HG02642 (cell line): Measurements from ENCODE around the gene SLC51B.
"Not testable (repeated sequence)": the region's sequence is repeated elsewhere in the genome, so short reads cannot be mapped to it uniquely, and the experiment has no call there.

Experiments used
- ATAC-seq: cut with Tn5 transposase; IDR thresholded peaks from one replicate; pipeline ENCODE4 v1.9.1; 2021; ENCODE audit warnings: mild to moderate bottlenecking; ENCODE audit not compliant: unreplicated experiment, poor library complexity

The SLC51B gene

DNA sequence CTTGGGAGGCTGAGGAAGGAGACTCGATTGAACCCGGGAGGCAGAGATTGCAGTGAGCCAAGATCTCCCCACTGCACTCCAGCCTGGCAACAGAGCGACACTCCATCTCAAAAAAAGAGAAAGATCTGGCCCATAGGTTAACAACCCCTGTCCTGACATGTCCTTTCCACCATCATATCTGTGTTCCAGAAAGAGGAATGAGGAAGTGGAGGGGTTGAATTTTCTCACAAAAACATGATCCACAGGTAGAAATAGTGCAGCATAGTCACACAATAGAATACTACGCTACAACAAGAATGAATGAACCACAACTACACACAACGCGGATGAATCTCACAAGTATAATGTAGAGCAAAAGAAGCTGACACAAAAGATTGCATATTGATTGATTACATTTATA, 4.7 kb upstream of the SLC51B start:
- no peak for ATAC-seq

DNA sequence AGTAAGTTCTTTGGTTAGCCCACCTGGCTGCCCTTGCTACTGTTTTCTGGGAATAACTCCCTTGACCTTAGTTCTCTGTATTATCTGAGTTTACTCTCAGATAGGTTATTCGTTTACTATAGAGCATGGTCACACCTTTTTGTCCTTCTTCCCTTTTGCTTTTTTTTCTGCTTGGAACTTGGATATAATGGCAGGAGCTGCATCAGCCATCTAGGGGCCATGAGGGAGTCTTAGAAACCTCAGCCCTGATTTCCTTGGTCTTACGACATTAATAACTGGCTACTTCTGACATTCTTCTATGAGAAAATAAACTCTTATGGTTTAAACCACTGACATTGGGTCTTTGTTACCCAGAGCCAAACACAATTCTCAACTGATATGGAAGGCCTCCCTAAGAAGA, 3.4 kb upstream of the SLC51B start:
- no peak for ATAC-seq

DNA sequence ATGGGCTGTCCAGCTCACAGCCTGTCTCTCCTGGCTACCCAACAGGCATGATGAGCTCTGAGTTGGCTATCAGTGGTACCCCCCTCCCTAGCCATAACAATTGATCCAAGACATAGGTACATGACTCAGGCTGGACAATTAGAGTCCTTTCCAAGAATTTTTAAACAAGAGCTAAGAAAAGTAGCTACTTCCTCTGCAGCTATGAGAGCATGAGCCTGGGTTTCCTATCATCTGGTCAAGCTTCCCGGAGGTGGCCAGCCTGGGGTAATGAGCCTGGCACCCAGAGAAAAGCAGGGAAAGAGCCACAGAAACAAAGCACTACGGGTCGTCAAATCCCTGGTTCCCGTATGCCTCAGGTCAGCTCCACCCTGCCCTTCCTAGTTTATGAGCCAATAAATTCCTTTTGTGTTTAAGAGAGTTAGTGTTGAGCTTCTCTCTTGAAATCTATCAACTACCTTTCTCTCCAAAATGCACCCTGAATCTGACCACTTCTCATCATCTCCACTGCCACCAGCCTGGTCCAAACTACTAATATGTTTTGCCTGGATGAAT, 2.3 kb upstream of the SLC51B start:
- no peak for ATAC-seq

DNA sequence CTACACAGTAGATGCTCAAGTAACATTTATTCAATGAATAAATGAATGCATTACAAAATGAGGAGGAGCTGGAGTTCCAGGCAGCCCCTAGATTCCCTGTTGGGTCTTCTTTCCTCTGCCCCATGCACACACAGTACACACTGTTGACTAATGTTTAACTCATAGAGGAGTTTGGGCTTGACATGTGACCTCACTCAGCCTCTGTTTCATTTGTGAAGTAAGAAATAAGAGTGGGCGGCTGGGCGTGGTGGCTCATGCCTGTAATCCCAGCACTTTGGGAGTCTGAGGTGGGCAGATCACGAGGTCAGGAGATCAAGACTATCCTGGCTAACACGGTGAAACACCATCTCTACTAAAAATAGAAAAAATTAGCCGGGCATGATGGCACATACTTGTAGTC, 969 bp upstream of the SLC51B start:
- not testable (repeated sequence) for ATAC-seq

DNA sequence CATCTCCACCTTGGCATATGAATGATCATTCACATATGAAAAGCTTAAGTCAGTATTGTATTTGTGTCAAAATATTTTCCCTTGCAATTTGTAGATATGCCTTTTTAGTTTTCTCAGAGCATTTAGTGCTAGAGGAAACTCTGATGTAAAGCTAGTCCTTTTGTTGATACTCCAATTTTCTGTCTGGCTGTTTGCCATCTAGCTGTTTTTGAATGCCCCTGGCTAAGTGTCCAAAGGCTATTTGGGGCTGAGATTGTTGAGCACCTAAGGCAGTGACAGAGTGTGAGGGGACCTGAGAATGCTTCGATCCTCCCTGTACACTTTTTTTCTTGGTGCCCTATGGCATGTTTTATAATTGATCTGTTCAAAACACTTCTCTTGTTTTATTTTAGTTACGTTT, 3.1 kb downstream of the SLC51B start:
- ATAC-seq, result no peak

DNA sequence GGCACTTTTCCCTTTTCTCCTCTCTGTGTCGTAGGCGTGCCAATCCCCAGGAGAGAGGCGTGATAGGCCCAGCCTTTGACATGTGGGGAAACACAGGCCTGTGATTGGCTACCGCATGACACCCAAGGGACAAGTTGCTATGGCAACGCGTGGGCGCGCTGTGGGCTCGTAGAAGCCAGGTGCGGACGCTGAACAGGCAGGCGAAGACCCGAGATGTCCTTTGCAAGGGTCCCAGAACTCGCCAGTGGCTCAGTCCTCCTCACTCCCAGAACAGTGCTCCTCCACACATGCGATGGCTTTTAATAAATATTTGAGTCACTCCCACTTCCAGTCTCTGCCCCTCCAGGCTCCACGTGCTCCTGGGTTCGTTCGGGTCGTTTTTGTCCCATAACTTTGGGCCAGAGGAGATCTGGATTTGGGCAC, 4.2 kb downstream of the SLC51B start:
- ATAC-seq, result peak; percentile 85

DNA sequence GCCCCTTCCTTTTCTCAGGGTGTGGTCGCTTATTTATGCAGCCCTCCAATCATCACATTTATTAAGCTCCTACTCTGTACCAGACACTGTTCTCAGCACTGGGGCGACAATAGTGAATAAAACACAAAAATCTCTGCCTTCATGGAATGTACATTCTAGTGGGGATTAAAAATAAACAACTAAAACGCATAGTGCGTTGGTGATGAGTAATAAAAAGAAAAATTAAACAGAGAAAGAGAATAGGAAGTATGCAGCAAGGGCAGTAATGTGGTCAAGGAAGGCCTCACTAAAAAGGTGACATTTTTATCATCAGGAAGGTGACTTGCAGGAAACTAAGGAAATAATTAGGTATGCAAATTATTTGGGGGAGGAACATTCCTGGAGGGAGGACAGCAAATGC, 5.1 kb downstream of the SLC51B start:
- ATAC-seq, result no peak

DNA sequence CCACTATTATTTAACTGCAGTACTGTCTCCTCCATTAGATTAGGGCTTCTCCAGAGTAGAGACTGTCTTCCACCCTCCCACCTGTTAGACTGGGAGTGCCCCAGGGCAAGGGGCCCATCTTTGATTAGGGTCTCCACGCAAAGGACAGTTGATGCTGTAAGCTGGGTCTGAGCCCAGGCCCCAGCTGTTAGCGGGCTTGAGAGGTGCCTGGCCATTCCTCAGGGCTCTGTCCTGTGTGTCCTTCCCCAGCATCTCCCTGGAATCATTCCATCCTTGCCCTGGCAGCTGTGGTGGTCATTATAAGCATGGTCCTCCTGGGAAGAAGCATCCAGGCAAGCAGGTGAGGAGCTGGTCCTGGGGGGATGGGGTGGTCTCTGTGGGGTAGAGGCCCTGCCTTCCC, 6.1 kb downstream of the SLC51B start:
- ATAC-seq, result no peak

DNA sequence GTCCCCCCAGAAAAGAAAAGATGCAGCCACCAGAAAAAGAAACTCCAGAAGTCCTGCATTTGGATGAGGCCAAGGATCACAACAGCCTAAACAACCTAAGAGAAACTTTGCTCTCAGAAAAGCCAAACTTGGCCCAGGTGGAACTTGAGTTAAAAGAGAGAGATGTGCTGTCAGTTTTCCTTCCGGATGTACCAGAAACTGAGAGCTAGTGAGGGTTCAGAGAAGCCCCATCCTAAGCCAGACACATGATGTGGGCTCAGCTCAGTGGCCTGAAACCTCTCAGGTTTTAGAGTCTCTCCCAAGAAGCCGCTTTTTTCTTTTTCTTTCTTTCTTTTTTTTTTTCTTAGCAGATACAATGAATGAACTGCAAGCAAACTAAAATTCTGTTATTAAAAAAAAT, 7.8 kb downstream of the SLC51B start:
- ATAC-seq, result no peak

DNA sequence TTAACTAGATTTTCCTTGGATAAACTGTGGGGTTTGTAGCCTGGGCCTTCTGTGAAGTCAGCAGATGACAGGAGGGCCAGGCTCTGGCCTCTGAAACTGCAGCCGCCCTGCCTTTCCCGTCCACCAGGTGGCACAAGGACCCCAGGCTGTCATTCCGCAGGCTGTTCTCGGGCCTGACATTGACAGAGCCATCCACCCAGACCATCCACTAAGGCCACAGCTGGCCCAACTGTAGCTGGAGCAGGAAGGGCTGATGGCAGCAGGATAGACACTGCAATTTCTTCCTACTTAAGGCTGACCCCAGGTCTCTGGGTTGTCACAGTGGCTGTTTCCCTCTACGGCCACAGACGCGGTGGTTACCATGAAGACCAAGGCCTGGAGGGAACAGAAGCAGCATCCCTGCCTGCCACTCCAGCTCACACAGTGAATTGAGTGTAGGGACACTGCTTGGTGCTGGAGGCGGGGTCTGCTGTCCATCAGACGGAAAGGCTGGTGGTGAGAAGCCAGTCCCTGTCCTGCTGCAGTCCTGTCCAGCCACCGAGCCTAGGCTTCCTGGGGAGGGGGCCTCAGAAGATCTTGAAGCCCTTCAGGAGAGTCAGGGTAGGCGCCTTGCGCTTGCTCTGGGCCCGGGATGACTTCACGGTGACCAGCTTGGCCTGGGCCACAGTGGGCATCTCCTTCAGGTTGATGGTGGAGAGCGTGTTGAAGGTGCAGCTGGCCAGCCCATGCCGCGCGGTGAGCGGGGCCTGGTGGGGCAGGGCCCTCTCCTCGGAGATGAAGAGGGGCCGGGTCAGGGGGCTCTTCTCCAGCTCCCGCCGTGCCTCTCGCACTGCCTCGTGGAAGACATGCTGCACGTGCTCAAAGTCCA, 9.4 kb downstream of the SLC51B start:
- ATAC-seq, result peak; percentile 53

DNA sequence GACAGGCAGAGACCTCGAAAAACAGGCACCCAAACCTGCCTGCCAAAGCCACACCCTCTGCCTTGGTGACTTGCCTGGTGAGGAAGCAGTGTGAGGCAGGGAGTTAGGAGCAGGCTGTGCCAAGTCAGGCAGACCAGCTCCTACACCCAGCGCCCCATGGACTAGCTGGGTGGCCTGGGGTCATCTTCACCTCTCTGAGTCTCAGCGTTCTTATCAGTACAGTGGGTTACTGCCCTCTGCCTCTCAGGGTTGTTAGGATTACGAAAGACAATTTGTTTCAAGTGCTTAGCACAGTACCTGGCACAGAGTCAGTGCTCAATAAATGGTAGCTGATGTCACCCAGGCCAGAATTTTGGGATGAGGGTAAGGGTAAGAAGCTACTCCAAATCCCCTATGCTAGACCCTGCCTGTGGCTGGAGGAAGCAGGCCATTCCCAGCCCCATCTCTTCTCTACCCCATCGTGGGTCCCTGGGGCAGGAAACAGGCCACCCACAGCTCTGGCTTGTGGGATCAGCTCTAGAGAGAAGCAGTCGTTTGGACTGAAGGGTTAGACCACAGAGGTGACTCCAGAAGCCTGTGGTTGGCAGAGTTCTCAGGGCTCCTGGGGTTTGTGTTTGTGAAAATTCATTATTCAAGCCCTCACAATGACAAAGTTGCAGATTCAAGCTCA, 10.1 kb downstream of the SLC51B start:
- no peak for ATAC-seq

DNA sequence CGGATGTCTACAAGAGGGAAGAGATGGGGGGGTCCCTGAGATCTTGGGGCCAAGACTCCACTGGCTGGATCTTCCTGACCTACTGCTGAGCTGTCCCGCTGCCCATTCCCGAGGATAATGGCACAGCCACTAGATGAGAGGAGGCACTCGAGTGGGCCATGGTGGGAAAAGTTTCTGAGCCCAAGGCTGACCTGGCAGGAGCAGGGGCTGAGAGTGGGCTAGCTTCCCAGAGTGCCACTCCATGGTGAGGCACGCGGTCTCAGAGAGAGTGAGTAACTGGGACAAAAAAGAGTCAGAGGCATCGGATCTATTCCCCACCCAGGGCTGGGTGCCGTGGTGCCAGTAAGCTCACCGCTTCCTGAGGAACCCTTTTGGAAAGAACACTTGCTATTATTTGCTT, 10.9 kb downstream of the SLC51B start:
- no peak for ATAC-seq

DNA sequence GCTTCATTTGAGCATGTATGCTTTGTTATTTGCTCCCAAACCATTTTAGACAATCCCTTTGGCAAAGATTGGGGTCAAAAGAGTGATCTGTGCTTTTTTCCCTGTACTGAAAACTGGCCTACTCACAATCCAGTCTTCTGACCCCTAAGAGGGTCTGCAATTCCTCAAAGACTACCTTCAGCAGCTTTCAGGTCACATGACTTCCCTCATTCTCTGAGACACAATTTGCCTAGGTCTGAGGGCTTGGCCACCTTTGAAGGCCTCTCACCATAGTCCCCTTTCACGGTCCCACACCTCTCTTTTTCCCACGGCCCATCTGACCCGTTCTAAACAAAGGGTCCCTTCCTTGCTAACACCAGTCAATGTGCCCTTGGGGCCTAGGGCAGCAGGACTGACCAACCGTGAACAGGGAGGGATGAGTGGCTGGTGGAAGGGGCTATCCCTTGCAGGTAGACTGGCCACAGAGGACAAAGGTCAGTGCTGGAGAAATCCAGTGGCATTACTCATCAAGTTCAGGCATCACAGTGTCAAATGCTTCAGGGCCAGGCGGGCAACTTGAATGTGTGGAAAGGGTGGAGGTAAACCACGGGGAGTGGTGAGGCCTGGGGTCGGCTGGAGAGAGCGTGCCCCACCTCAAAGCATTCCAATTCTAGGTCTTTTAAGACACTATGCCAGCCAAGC, 11.8 kb downstream of the SLC51B start:
- no peak for ATAC-seq

DNA sequence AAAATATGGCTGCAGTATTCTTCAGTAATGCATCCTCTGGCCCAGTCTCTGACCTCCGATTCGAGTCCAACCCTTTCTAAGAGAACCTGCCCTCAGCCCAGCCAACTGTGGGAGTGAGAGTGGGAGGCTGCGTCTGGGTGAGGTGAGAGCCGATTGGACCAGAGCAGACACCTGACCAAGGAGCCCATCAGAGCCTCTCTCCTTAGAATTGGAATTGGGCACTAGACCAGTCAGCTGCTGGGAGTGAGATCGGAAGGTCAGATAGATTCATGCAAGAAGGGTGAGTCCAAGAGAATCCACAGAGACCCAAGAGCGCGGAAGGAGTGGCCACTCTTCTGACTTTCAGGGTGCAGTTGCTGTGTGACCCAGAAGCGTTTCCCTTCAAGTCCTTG, 12.4 kb downstream of the SLC51B start:
- no peak for ATAC-seq

DNA sequence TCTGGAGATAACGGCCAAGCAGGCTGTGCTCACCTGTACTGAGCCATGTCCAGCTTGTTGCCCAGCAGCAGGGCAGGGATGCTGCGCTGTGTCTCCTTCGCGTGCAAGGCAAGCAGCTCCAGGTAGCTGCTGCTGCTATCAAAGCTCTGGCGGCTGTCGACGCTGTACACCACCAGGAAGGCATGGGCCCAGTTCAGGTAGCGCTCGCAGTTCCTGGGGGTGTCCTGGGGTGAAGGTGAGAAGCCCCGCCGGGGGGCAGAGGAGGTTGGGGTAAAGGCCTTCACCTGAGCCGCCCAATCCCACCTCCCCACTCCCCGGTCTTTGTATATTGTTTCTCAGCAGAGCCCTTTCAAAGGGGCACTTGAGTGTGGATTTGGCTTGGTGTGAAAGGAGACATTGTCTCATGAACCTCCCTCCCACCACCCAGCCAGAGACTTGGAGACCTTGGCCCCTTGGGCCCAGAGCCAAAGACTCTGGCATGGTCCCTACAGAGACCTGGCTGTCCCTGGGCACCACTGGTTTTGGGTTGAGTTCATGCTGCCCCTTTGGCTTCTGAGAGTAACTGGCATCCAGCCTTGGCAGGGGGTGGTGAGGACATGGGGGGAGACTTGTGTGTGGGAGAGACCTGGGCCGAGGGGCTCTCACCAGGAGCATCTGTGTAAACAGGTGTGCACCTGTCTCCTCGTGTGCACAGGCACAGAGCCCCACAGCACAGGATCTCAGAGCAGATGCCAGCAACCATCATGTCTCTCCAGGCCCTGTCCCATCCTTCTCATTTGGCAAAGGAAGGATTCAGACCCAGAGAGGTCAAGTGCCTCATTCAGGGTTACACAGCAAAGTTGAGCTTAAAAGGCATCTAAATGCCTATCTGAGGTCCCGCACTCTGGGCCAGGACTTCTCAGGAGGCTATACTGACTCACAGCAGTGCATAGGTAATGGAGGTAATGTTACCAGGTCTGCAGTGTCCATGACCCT, 13.5 kb downstream of the SLC51B start:
- no peak for ATAC-seq

DNA sequence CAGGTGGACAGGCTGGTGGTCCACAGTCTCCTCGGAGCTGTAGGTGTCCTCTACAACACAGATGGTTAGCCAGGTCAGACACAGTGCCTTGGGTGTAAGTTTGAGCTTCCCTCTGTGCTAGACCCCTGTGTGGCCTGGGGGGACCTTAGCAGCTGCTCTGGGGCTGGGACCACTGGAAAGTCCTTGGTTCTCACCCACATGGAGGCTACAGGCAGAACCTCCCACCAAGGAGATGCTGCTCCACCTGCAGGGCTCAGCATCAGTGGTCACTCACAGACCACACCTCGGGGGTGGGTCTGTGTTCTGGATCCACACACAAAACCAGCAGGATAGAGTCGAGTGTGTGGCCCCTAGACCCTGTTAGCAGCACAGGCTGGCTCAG, 14.2 kb downstream of the SLC51B start:
- no peak for ATAC-seq

DNA sequence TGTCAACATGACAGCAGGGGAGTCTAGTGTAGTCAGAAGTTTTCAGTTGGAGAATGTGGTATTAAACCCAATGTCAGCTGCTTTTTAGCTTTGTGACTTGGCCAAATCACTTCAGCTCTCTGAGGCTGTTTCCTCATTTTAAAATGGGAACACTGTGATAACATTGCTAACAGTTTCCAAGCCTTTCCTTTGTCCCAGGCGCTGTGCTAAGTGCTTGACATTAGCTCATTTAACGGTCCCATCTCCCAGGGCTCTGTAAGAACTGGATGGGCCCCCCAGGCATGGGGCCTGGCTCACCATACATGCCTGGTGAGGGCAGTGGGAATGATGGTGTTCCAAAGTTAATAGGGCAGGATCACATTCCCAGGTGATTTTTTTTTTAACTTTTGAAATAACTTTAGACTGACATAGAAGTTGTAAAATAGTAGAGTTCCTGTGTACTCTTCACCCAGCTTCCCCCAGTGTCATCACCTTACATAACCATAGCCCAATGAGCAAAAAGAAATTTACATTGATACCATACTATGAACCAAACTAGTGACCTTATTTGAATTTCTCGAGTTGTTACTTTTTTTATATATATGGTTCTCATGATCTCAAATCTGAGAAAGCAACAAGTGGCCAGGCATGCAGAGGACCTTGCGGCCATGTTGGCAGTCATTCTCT, 14.9 kb downstream of the SLC51B start:
- no peak for ATAC-seq

DNA sequence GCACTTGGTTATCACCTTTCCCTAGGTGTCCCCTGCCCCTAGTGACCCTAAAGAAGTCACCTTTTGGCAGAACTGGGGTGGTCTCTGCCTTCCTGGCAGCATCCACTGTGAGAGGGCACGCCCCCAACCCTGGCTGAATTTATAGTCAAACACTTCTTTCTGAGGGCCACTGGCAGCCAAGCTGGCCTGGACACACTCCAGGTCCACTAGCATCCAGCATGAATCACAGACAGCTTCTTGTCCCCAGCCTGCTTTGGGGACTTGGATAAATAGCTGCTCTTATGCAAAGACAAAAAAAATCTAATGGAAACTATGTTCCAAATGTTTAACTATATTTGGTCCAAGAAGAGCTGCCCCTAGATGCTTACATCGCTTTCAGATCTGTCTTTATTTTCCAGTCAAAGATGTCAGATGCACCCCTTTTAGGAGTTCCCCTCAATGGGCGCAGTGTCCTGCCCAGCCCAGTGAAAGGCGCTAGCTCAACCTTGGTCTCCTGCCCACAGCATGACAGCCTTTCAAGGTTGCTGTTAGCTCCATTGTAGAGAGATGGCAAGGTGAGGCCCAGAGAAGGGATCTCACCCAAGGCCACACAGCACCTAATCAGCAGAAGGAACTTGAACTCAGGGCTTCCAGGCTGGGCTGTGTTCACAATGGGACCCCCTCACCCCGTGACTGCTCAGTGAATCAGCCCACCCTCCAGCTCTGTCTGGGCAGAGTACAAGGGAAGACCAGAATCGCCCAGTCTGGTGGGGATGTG, 15.6 kb downstream of the SLC51B start:
- no peak for ATAC-seq

DNA sequence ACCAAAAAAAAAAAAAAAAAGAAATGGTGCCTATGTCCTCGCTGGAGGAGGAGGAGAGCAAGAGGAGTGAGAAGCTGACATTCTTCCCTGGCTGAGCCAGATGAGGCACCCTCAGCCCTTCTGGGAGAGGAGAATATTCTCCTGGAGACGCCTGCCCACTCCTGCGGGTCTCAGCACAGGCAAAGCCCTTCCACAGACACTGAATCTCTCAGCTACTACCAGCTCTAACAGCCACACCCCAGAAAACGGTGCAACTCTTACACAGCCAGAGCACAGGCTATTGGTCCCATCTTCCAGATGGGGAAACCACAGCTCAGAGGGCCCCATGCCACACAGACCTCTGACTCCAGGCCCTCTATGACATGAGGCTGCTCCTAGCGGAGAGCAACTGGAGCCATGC, 16.9 kb downstream of the SLC51B start:
- no peak for ATAC-seq
